Gastrocnemius medialis (tissue), 4 donors: ENCODE results near the gene HEATR5B. TPM values are rescaled to one million over a fixed set of nuclear protein-coding genes. Genes with fewer than 3 reads are reported as not detected.

Experiments used
- total RNA-seq, 4 donors: library from RNA; depleted of rRNA; stranded (reverse); fragments of >200 nt; gene quantifications; one replicate each; pipeline versions ENCODE4 v1.1.0 to v1.2.3, GENCODE V29; 2016

The HEATR5B gene
- total RNA-seq, 4 donors from 2014 or later: 6.8 to 10.0 (median 9.8) TPM

Other genes with a start within 250 kb of the HEATR5B start
- gene STRN, start 117.8 kb downstream of the HEATR5B start, total RNA-seq: 10 to 100 TPM; 21.3 to 52.0 (median 38.5) TPM
- 1 to 10 TPM; 2.5 to 3.7 (median 3.0) TPM for gene GPATCH11, start 146 bp upstream of the HEATR5B start, total RNA-seq
- 10 to 100 TPM in 1 of 4 donors, 1 to 10 TPM in 3; 3.9 to 11.0 (median 6.9) TPM for gene EIF2AK2, start 72.6 kb upstream of the HEATR5B start, total RNA-seq
- gene SULT6B1, start 104.3 kb upstream of the HEATR5B start, total RNA-seq: not detected
- 10 to 100 TPM; 19.9 to 33.1 (median 24.1) TPM for gene CEBPZOS, start 112.1 kb upstream of the HEATR5B start, total RNA-seq
- gene CEBPZ, start 147.2 kb upstream of the HEATR5B start, total RNA-seq: 10 to 100 TPM; 43.2 to 75.0 (median 51.9) TPM
- 10 to 100 TPM; 13.7 to 24.0 (median 19.9) TPM for gene NDUFAF7, start 147.3 kb upstream of the HEATR5B start, total RNA-seq
- 10 to 100 TPM; 11.0 to 34.4 (median 14.9) TPM for gene PRKD3, start 240.5 kb upstream of the HEATR5B start, total RNA-seq